Vagina (tissue), 2 donors: ENCODE results near the gene GPR171.

Source experiments
- CTCF ChIP-seq, 3 experiments: fragments of 450-650 bp in 2 of 3; fragments of 200-600 bp in 1 of 3; sonication (generic) in 1 of 3; IDR thresholded peaks; one replicate each; pipeline ENCODE4 v1.5.1; 2017 to 2019; ENCODE audit warnings: antibody characterized with exemption in 3 of 3, mild to moderate bottlenecking in 2 of 3, moderate library complexity in 2 of 3
- POLR2A ChIP-seq, 2 donors: fragments of 450-650 bp; IDR thresholded peaks; one replicate each; pipeline ENCODE4 v1.6.1; 2017; ENCODE audit warnings: antibody characterized with exemption in 2 of 2, mild to moderate bottlenecking in 2 of 2, moderate library complexity in 2 of 2
- POLR2AphosphoS5 ChIP-seq, 2 donors: sonication (generic); formaldehyde crosslinking; IDR thresholded peaks; one replicate each; pipeline ENCODE4 v1.9.0; 2017; ENCODE audit warnings: antibody characterized with exemption in 2 of 2, mild to moderate bottlenecking in 2 of 2, low read depth in 1 of 2; ENCODE audit not compliant: insufficient read depth in 1 of 2

- TF ChIP-seq CTCF (IDR thresholded peaks at IDR 0.05): no peak
- TF ChIP-seq POLR2AphosphoS5 (IDR thresholded peaks at IDR 0.05; ENCODE audit: insufficient read depth in 1 of 2, low read depth in 1 of 2): no peak
- TF ChIP-seq POLR2A (IDR thresholded peaks at IDR 0.05): no peak
Measured at GRCh38 chr3:151166161-151166560, 36.9 kb downstream of the GPR171 start.
